Brain pericyte (primary cell): Measurements from ENCODE around the gene KCNIP3.

Experiments
- DNase-seq: peaks from one replicate; pipeline ENCODE4 v3.0.0-alpha.2; 2012; ENCODE audit warnings: low read depth, low spot score

The KCNIP3 gene

GRCh38 chr2:95327861-95328260 is 30.7 kb downstream of the KCNIP3 start:
- DNase-seq: no peak

- no peak for DNase-seq
Observed at GRCh38 chr2:95328358-95329125, 31.4 kb downstream of the KCNIP3 start.

- DNase-seq: no peak
Observed at GRCh38 chr2:95329401-95329800, 32.3 kb downstream of the KCNIP3 start.

- DNase-seq: no peak
Observed at GRCh38 chr2:95329891-95330793, 33.0 kb downstream of the KCNIP3 start.

GRCh38 chr2:95330794-95331338 is 33.7 kb downstream of the KCNIP3 start:
- no peak for DNase-seq

- no peak for DNase-seq
Observed at GRCh38 chr2:95331606-95332005, 34.5 kb downstream of the KCNIP3 start.

- DNase-seq: no peak
Observed at GRCh38 chr2:95332036-95332435, 34.9 kb downstream of the KCNIP3 start.

- DNase-seq: no peak
Observed at GRCh38 chr2:95333056-95333455, 35.9 kb downstream of the KCNIP3 start.

GRCh38 chr2:95333888-95334338 is 36.8 kb downstream of the KCNIP3 start:
- no peak for DNase-seq

- no peak for DNase-seq
Observed at GRCh38 chr2:95334916-95335641, 37.9 kb downstream of the KCNIP3 start.

GRCh38 chr2:95336406-95336805 is 39.3 kb downstream of the KCNIP3 start:
- no peak for DNase-seq

GRCh38 chr2:95337829-95338228 is 40.7 kb downstream of the KCNIP3 start:
- DNase-seq: no peak

GRCh38 chr2:95342556-95343320 is 45.6 kb downstream of the KCNIP3 start:
- DNase-seq: no peak

GRCh38 chr2:95343429-95344214 is 46.5 kb downstream of the KCNIP3 start:
- DNase-seq: no peak

- DNase-seq: no peak
Observed at GRCh38 chr2:95344215-95344583, 47.1 kb downstream of the KCNIP3 start.

- DNase-seq: no peak
Observed at GRCh38 chr2:95344656-95345055, 47.5 kb downstream of the KCNIP3 start.

GRCh38 chr2:95345081-95345562 is 48.0 kb downstream of the KCNIP3 start:
- no peak for DNase-seq

- DNase-seq: no peak
Observed at GRCh38 chr2:95345563-95346230, 48.5 kb downstream of the KCNIP3 start.

GRCh38 chr2:95346231-95346737 is 49.1 kb downstream of the KCNIP3 start:
- no peak for DNase-seq
